K562 (cell line): ENCODE results near the gene ABCF3. TPM values are rescaled to one million over a fixed set of nuclear protein-coding genes. Genes with fewer than 3 reads are reported as not detected.

Experiments used
- ATAC-seq: fragments of 200-7000 bp; cut with Tn5 transposase; 3 replicates; pipeline ENCODE4 v1.9.1; 2020; ENCODE audit warnings: moderate library complexity
- BruUV-seq: library from RNA; stranded (reverse); fragments of 400-500 nt; replicated peaks from 2 replicates; lab custom pipeline; 2021; lab: Mats Ljungman, UMichigan
- CTCF ChIA-PET: fragments of 300-600 bp; formaldehyde crosslinking; extraction: SDS; loops from one replicate; lab custom pipeline; 2021; ENCODE audit warnings: low intra/inter-chr PET ratio; lab: Yijun Ruan, JAX
- POLR2A ChIA-PET: fragments of 300-600, 350-650 bp; sonication (Branson Sonifier 250); formaldehyde crosslinking; extraction: SDS; loops from one replicate; lab custom pipeline; 2021; ENCODE audit warnings: antibody characterized with exemption, inconsistent platforms; lab: Yijun Ruan, JAX
- DNase-seq, 4 experiments: peaks; one replicate each; pipeline versions ENCODE4 v3.0.0 to v3.0.0-alpha.2; 2011 to 2018; ENCODE audit warnings: low spot score in 3 of 4, mixed read lengths in 3 of 4; ENCODE audit errors: extremely low read depth in 1 of 4
- FAIRE-seq: peaks from 2 replicates; lab custom pipeline; 2011; peaks lifted over from hg19 to GRCh38; lab: Jason Lieb, UNC
- H2AFZ ChIP-seq: 2 replicates; pipeline ENCODE4 v1.6.0; 2011; ENCODE audit warnings: low read depth, low read length, control low read depth, inconsistent platforms
- H3K27ac ChIP-seq: fragments of 200-600 bp; 3 replicates; pipeline ENCODE4 v1.8.0; 2011; ENCODE audit warnings: low read depth, mild to moderate bottlenecking, control low read depth, inconsistent platforms, low read length, moderate library complexity, mixed read lengths; ENCODE audit errors: extremely low read depth
- H3K27me3 ChIP-seq, 2 experiments: fragments of 300-600 bp in 1 of 2; 2 replicates in 1 of 2; 3 replicates in 1 of 2; pipeline versions ENCODE4 v1.6.0 to v1.8.0; 2011; ENCODE audit warnings: inconsistent platforms in 2 of 2, low read length in 2 of 2, mild to moderate bottlenecking in 1 of 2, mixed read lengths in 1 of 2, moderate library complexity in 1 of 2; ENCODE audit not compliant: control insufficient read depth in 2 of 2, insufficient read depth in 2 of 2
- H3K36me3 ChIP-seq: fragments of 300-600 bp; 3 replicates; pipeline ENCODE4 v1.8.0; 2011; ENCODE audit warnings: mild to moderate bottlenecking, low read length, inconsistent platforms; ENCODE audit not compliant: control insufficient read depth, insufficient read depth
- H3K4me1 ChIP-seq, 2 experiments: fragments of 200-600 bp in 1 of 2; replicated peaks in 1 of 2; 2 replicates in 1 of 2; 3 replicates in 1 of 2; pipeline versions ENCODE4 v1.5.1 to v1.8.0; 2011; ENCODE audit warnings: inconsistent platforms in 2 of 2, low read length in 2 of 2, mild to moderate bottlenecking in 1 of 2, mixed read lengths in 1 of 2, moderate library complexity in 1 of 2; ENCODE audit not compliant: control insufficient read depth in 2 of 2, insufficient read depth in 2 of 2
- H3K4me2 ChIP-seq: 2 replicates; pipeline ENCODE4 v1.6.1; 2011; ENCODE audit warnings: low read length, control low read depth, inconsistent platforms, mixed read lengths; ENCODE audit not compliant: insufficient read depth
- H3K4me3 ChIP-seq: fragments of 200-600 bp; sonication (generic), shearing (Covaris generic); 2 replicates; pipeline ENCODE4 v1.5.1; 2016; ENCODE audit warnings: control low read depth, inconsistent platforms
- H3K79me2 ChIP-seq: fragments of 200-600 bp; 3 replicates; pipeline ENCODE4 v1.8.0; 2011; ENCODE audit warnings: low read length, inconsistent platforms; ENCODE audit not compliant: control insufficient read depth, insufficient read depth
- H3K9ac ChIP-seq, 2 experiments: 2 replicates each; pipeline versions ENCODE4 v1.6.0 to v1.6.1; 2011; ENCODE audit warnings: low read depth in 2 of 2, low read length in 2 of 2, control low read depth in 1 of 2, inconsistent platforms in 1 of 2, mild to moderate bottlenecking in 1 of 2, mixed read lengths in 1 of 2; ENCODE audit not compliant: insufficient read depth in 1 of 2
- H3K9me1 ChIP-seq: one replicate; pipeline ENCODE4 v1.6.0; 2011; ENCODE audit warnings: inconsistent platforms, mild to moderate bottlenecking, low read length, moderate library complexity; ENCODE audit not compliant: control insufficient read depth, insufficient read depth
- H3K9me3 ChIP-seq: replicated peaks from 2 replicates; pipeline ENCODE4 v1.5.1; 2011; ENCODE audit warnings: low read depth, low read length, inconsistent platforms; ENCODE audit not compliant: control insufficient read depth, insufficient read depth
- H4K20me1 ChIP-seq: replicated peaks from 2 replicates; pipeline ENCODE4 v1.6.1; 2011; ENCODE audit warnings: low read length, inconsistent platforms, mixed read lengths; ENCODE audit not compliant: control insufficient read depth, insufficient read depth
- DDX20 ChIP-seq: fragments of 450-650 bp; IDR thresholded peaks from 2 replicates; pipeline ENCODE4 v1.6.1; 2016; ENCODE audit warnings: missing genetic modification characterization, low read depth, mild to moderate bottlenecking, missing compliant biosample characterization, moderate library complexity
- ETV1 ChIP-seq: fragments of 450-650 bp; conservative IDR thresholded peaks from 2 replicates; pipeline ENCODE4 v1.6.1; 2016; ENCODE audit warnings: missing genetic modification characterization, control low read depth, low read depth, missing compliant biosample characterization
- MNT ChIP-seq, 2 experiments: fragments of 450-650 bp; conservative IDR thresholded peaks; 2 replicates each; pipeline ENCODE4 v1.6.1; 2017; ENCODE audit warnings: mild to moderate bottlenecking in 2 of 2, moderate library complexity in 2 of 2
- NEUROD1 ChIP-seq: fragments of 150-350 bp; IDR thresholded peaks from 2 replicates; pipeline ENCODE4 v1.6.1; 2014; ENCODE audit warnings: borderline replicate concordance, low read length, low read depth; ENCODE audit not compliant: partially characterized antibody
- NR4A1 ChIP-seq, 2 experiments: fragments of 250-450 bp in 1 of 2; fragments of 450-650 bp in 1 of 2; sonication (Bioruptor Pico) in 1 of 2; IDR thresholded peaks; 2 replicates each; pipeline versions ENCODE4 v1.4.0 to v1.6.1; 2016 to 2020; ENCODE audit warnings: mild to moderate bottlenecking in 2 of 2, missing compliant biosample characterization in 1 of 2, missing genetic modification characterization in 1 of 2, moderate library complexity in 1 of 2
- RBM22 ChIP-seq: fragments of 200-400 bp; formaldehyde crosslinking; IDR thresholded peaks from 2 replicates; pipeline ENCODE4 v1.6.1; 2018; ENCODE audit warnings: low read length, low read depth; ENCODE audit not compliant: poor library complexity, severe bottlenecking
- REST ChIP-seq, 2 experiments: fragments of 450-650 bp; formaldehyde crosslinking in 1 of 2; IDR thresholded peaks; 2 replicates each; pipeline versions ENCODE4 v1.4.0 to v1.6.1; 2014 to 2020; ENCODE audit warnings: mild to moderate bottlenecking in 2 of 2, borderline replicate concordance in 1 of 2, low read depth in 1 of 2
- SIN3A ChIP-seq, 2 experiments: fragments of 150-350 bp in 1 of 2; IDR thresholded peaks; 2 replicates each; pipeline ENCODE4 v1.6.1; 2011 to 2016; ENCODE audit warnings: borderline replicate concordance in 2 of 2, low read depth in 2 of 2, low read length in 2 of 2, mild to moderate bottlenecking in 2 of 2, moderate library complexity in 2 of 2; ENCODE audit not compliant: control insufficient read depth in 1 of 2
- WGBS: fragments of 100-300 bp; shearing (Covaris generic); methylation state at CpG from one replicate; pipeline ENCODE4 v1.1.6; 2016; ENCODE audit warnings: low coverage, mixed read lengths; ENCODE audit not compliant: insufficient coverage; ENCODE audit errors: missing lambda C conversion rate; 5-methylcytosine and 5-hydroxymethylcytosine counted together
- in situ Hi-C: fragments of 300-500 bp; cut with MboI; formaldehyde crosslinking; loops from 4 replicates; pipeline ENCODE4 v1.15.0; 2018; ENCODE audit warnings: inconsistent platforms, mixed read lengths
- intact Hi-C: fragments of 100-400 bp; cut with micrococcal nuclease; formaldehyde crosslinking; loops from 2 replicates; pipeline ENCODE4 v1.14.2; 2022
- polyA plus RNA-seq, 8 experiments: library from polyadenylated mRNA; depleted of rRNA in 4 of 8; stranded (reverse) in 5 of 8; unstranded in 3 of 8; fragments of >200 nt; fragmentation: Nextera tagmentation in 2 of 8; fragmentation: Illumina TruSeq in 1 of 8; extraction: Ambion mirVana in 2 of 8; extraction: Trizol in 1 of 8; gene quantifications; 2 replicates each; pipeline versions ENCODE4 v1.2.1 to v1.2.3, GENCODE V29; 2011 to 2014; ENCODE audit warnings: inconsistent platforms in 1 of 8, missing spikeins in 1 of 8
- total RNA-seq, 7 experiments: library from RNA; depleted of rRNA in 6 of 7; stranded (reverse); fragments of >200 nt in 6 of 7; fragmentation: Illumina TruSeq in 2 of 7; extraction: Trizol in 2 of 7; gene quantifications; 2 replicates each; pipeline versions ENCODE4 v1.2.1 to v1.2.3, GENCODE V29; 2011 to 2021; ENCODE audit warnings: low replicate concordance in 1 of 7

The ABCF3 gene
- total and polyA plus RNA-seq, 9 of the 15 experiments (the other 6 are each of a cell fraction or from before 2014, with no cell fraction given) = 6.7 to 77.9 (median 45.1) TPM

- Histone ChIP-seq H3K27ac (no peak overlapping the region), H4K20me1 (peaks cover 27% of the 10 kb centered on the region), H3K4me3 (no peak overlapping the region), H3K9me1 (no peaks in the 10 kb centered on the region), H3K27me3 (peaks cover 0 to 13% of the 10 kb centered on the region in 2 experiments; a peak in 1 of 5 replicates), H2AFZ (no peak overlapping the region), H3K36me3 (peaks cover 37% of the 10 kb centered on the region), H3K4me2 (no peak overlapping the region), H3K9me3 (no peaks in the 10 kb centered on the region), H3K9ac (no peak overlapping the region), H3K4me1 (peaks cover 0 to 24% of the 10 kb centered on the region in 2 experiments; a peak in 3 of 5 replicates), H3K79me2 (no peaks in the 10 kb centered on the region)
- CTCF ChIA-PET = interaction anchor here (0.6 to 1.1 kb wide), 2 partner anchors 107 to 343 kb away, joined by 3 read pairs; no protein-coding TSS in a partner anchor
- POLR2A ChIA-PET = interaction anchor here (0.5 to 1.6 kb wide), 4 partner anchors 11 to 64 kb away, joined by 3 to 9 read pairs (median 4); partner anchors contain the start of gene VWA5B2
- no TSS peak for BruUV-seq
- in situ Hi-C loops = loop anchor here (10.0 kb wide), 1 partner anchor 226 kb away; the partner anchor contains the start of gene ABCC5
- WGBS = 46% methylated on average over 3 of the region's 4 CpGs
- intact Hi-C loops = loop anchor here (5.0 to 10.0 kb wide), 2 partner anchors 93 to 196 kb away; no protein-coding TSS in a partner anchor
- DNase-seq (peak in 1 of 4 experiments; percentile 41), ATAC-seq (peak; percentile 45; the same call in 2 of the 3 replicates), FAIRE-seq (peak; percentile 79)
- TF ChIP-seq REST (IDR thresholded peaks at IDR 0.05; ENCODE audit: borderline replicate concordance) (peak; percentile 98), REST (CRISPR knock-in tag; IDR thresholded peaks at IDR 0.05; ENCODE audit: low read depth) (peak; percentile 94), MNT (conservative IDR thresholded peaks at IDR 0.05) (0 out of 4 replicates have a peak, but pooled peaks of 1 of the 2 experiments have one; percentile 43), NR4A1 (CRISPR knock-in tag; IDR thresholded peaks at IDR 0.05) (no peak), NR4A1 (tag; IDR thresholded peaks at IDR 0.05) (no peak), SIN3A (IDR thresholded peaks at IDR 0.05; ENCODE audit: borderline replicate concordance in 2 of 2, control insufficient read depth in 1 of 2, low read depth in 2 of 2, low read length in 2 of 2) (peak in 1 of 2 experiments; percentile 93; a peak in 2 of 4 replicates), DDX20 (tag) (no peak), ETV1 (tag) (0 out of 2 replicates have a peak, but pooled peaks have one; percentile 10), RBM22 (no peak), NEUROD1 (no peak)
Observed at GRCh38 chr3:184240384-184241140, 54.6 kb downstream of the ABCF3 start.
